Measurements from ENCODE around the gene PKP2. TPM values are rescaled to one million over a fixed set of nuclear protein-coding genes. Genes with fewer than 3 reads are reported as not detected.

PKP2 gene
- total and polyA plus RNA-seq, 2 donors (not counting 3 experiments of a cell fraction or from before 2014, with no cell fraction given), result 1.4 to 6.5 TPM

DNA sequence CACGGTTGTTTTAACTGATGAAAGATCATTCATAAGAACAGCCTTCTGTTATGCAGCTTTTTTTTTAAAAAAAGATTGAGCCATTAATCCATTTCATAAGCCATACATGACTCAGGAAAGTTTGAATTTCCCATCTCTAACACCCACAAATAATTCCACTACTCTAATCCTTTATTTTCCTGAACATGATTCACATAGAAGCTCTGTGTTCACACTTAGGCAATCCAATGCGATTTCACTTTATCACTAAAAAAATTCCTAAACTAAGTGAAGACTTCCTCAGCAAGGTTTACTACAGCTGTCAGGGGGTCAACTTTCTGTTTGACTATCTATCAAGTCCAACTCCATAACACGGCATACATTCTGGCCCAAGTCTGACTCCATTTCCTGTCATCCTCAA is 25.9 kb downstream of the PKP2 start:
- Histone ChIP-seq H3K4me1 (ENCODE audit: control insufficient read depth, extremely low read depth, insufficient read depth, low read length) (no peaks in the 10 kb centered on the region), H4K20me1 (replicated peaks; ENCODE audit: control insufficient read depth, extremely low read depth, insufficient read depth, low read length) (no peaks in the 10 kb centered on the region), H3K27me3 (ENCODE audit: control insufficient read depth in 2 of 2, insufficient read depth in 2 of 2, low read length in 2 of 2) (no peaks in the 10 kb centered on the region), H3K79me2 (ENCODE audit: control insufficient read depth, insufficient read depth, low read length) (no peaks in the 10 kb centered on the region), H3K36me3 (ENCODE audit: control insufficient read depth in 2 of 2, extremely low read depth in 1 of 2, insufficient read depth in 2 of 2, low read length in 2 of 2) (no peaks in the 10 kb centered on the region), H3K4me3 (replicated peaks in 1 of 3; ENCODE audit: insufficient read depth in 1 of 3, low read depth in 1 of 3, low read length in 3 of 3) (no peak overlapping the region), H3K4me2 (ENCODE audit: insufficient read depth, low read length) (no peak overlapping the region), H3K9me1 (replicated peaks; ENCODE audit: control insufficient read depth, extremely low read depth, insufficient read depth, low read length) (no peaks in the 10 kb centered on the region), H3K27ac (ENCODE audit: insufficient read depth, low read depth, low read length) (no peak overlapping the region), H2AFZ (ENCODE audit: low read depth, low read length) (no peak overlapping the region), H3K9ac (replicated peaks; ENCODE audit: extremely low read depth, insufficient read depth, low read length) (no peak overlapping the region), H3K9me3 (replicated peaks; ENCODE audit: control insufficient read depth, insufficient read depth, low read length) (no peaks in the 10 kb centered on the region)
- CTCF ChIA-PET, result interaction anchor here (1.1 kb wide), 1 partner anchor 16 kb away, joined by 3 read pairs; no protein-coding TSS in a partner anchor
- POLR2A ChIA-PET, result no interaction called here
- FAIRE-seq (no peak), DNase-seq (ENCODE audit: low read depth, low spot score) (no peak)
- BruUV-seq (replicated peaks), result no TSS peak
- intact Hi-C loops (cut with micrococcal nuclease), result no loop called here
- TF ChIP-seq FOS (IDR thresholded peaks at IDR 0.05; ENCODE audit: borderline replicate concordance, insufficient read depth, low read length), result no peak
- TF ChIP-seq MAX (IDR thresholded peaks at IDR 0.05; ENCODE audit: insufficient read depth, insufficient read length), result no peak
- TF ChIP-seq MYC (IDR thresholded peaks at IDR 0.05; ENCODE audit: low read depth, low read length), result no peak
- TF ChIP-seq EZH2 (IDR thresholded peaks at IDR 0.05; ENCODE audit: borderline replicate concordance, low read depth, low read length, severe bottlenecking), result no peak
- no peak for TF ChIP-seq GATA2 (IDR thresholded peaks at IDR 0.05; ENCODE audit: insufficient read depth, insufficient read length, low read depth, low read length)
- TF ChIP-seq POLR2AphosphoS5 (IDR thresholded peaks at IDR 0.05; ENCODE audit: insufficient read depth, low read depth, low read length), result no peak
- no peak for TF ChIP-seq POLR2A (IDR thresholded peaks at IDR 0.05; ENCODE audit: low read depth, low read length)
- no peak for TF ChIP-seq JUN (IDR thresholded peaks at IDR 0.05; ENCODE audit: borderline replicate concordance, insufficient read depth, insufficient read length, low read depth)
- TF ChIP-seq CTCF (IDR thresholded peaks at IDR 0.05; ENCODE audit: extremely low read depth in 1 of 2, insufficient read depth in 1 of 2, low read depth in 1 of 2, low read length in 2 of 2), result no peak
- dilution Hi-C loops (cut with MboI; ENCODE audit: extremely low pct_ligation_motif_present, low sequenced_read_pairs), result no loop called here
